H1 (cell line): Measurements from ENCODE around the gene ZDHHC9. TPM values are rescaled to one million over a fixed set of nuclear protein-coding genes. Genes with fewer than 3 reads are reported as not detected.

ENCODE experiments used
- CTCF ChIA-PET: fragments of 300-600 bp; sonication (Branson Sonifier 250); formaldehyde crosslinking; loops from one replicate; lab custom pipeline; 2021; ENCODE audit not compliant: partially characterized antibody; lab: Charles Lee
- POLR2A ChIA-PET: fragments of 300-600 bp; sonication (Branson Sonifier 250); formaldehyde crosslinking; loops from one replicate; lab custom pipeline; 2021; ENCODE audit warnings: inconsistent platforms; ENCODE audit not compliant: partially characterized antibody; lab: Charles Lee
- DNase-seq, 2 experiments: peaks; one replicate each; pipeline versions ENCODE4 v3.0.0 to v3.0.0-alpha.2; 2010 to 2022; ENCODE audit warnings: low spot score in 2 of 2, low read depth in 1 of 2, mixed read lengths in 1 of 2
- FAIRE-seq: peaks from 2 replicates; lab custom pipeline; 2011; peaks lifted over from hg19 to GRCh38; lab: Jason Lieb, UNC
- H2AFZ ChIP-seq: 2 replicates; pipeline ENCODE4 v1.8.1; 2012; ENCODE audit warnings: low read length, inconsistent platforms
- H2AK5ac ChIP-seq: 2 replicates; pipeline ENCODE4 v1.6.1; 2013; ENCODE audit warnings: low read depth, low read length
- H2BK120ac ChIP-seq: replicated peaks from 2 replicates; pipeline ENCODE3; 2013; ENCODE audit warnings: low read depth, low read length, inconsistent platforms
- H2BK12ac ChIP-seq: 2 replicates; pipeline ENCODE4 v1.6.1; 2013; ENCODE audit warnings: low read depth, low read length
- H2BK15ac ChIP-seq: 2 replicates; pipeline ENCODE4 v1.6.1; 2013; ENCODE audit warnings: low read length
- H2BK20ac ChIP-seq: 2 replicates; pipeline ENCODE4 v1.6.1; 2013; ENCODE audit warnings: low read length
- H2BK5ac ChIP-seq: 2 replicates; pipeline ENCODE4 v1.6.1; 2013; ENCODE audit warnings: low read depth, low read length
- H3K14ac ChIP-seq: 2 replicates; pipeline ENCODE4 v1.6.1; 2013; ENCODE audit warnings: inconsistent platforms; ENCODE audit not compliant: insufficient read length
- H3K18ac ChIP-seq: 2 replicates; pipeline ENCODE4 v1.6.1; 2013; ENCODE audit warnings: low read length; ENCODE audit errors: extremely low read depth
- H3K23ac ChIP-seq: 2 replicates; pipeline ENCODE4 v1.6.1; 2013; ENCODE audit warnings: inconsistent platforms; ENCODE audit not compliant: insufficient read length
- H3K23me2 ChIP-seq: 2 replicates; pipeline ENCODE4 v1.6.1; 2013; ENCODE audit warnings: low read depth, low read length
- H3K27ac ChIP-seq: 2 replicates; pipeline ENCODE4 v1.6.1; 2011; ENCODE audit warnings: low read depth, low read length, inconsistent platforms
- H3K27me3 ChIP-seq, 4 experiments: replicated peaks in 1 of 4; 1 replicate in 1 of 4; 2 replicates in 3 of 4; pipeline versions ENCODE4 v1.6.1 to v1.8.1; 2011 to 2013; ENCODE audit warnings: low read length in 3 of 4, mild to moderate bottlenecking in 3 of 4, inconsistent platforms in 2 of 4, mixed read lengths in 2 of 4, moderate library complexity in 1 of 4; ENCODE audit not compliant: control insufficient read depth in 3 of 4, insufficient read depth in 3 of 4; ENCODE audit errors: extremely low read depth in 1 of 4
- H3K36me3 ChIP-seq, 4 experiments: 2 replicates each; pipeline versions ENCODE4 v1.6.1 to v1.8.1; 2011 to 2013; ENCODE audit warnings: mild to moderate bottlenecking in 4 of 4, low read length in 3 of 4, moderate library complexity in 2 of 4, control low read depth in 1 of 4, inconsistent platforms in 1 of 4; ENCODE audit not compliant: insufficient read depth in 4 of 4, control insufficient read depth in 2 of 4
- H3K4ac ChIP-seq: replicated peaks from 2 replicates; pipeline ENCODE3; 2013; ENCODE audit warnings: low read length, low read depth, mixed read lengths, inconsistent platforms; ENCODE audit not compliant: insufficient read length
- H3K4me1 ChIP-seq, 4 experiments: replicated peaks in 1 of 4; 1 replicate in 1 of 4; 2 replicates in 3 of 4; pipeline versions ENCODE4 v1.6.1 to v1.8.1; 2011 to 2013; ENCODE audit warnings: low read length in 3 of 4, inconsistent platforms in 2 of 4, mixed read lengths in 1 of 4; ENCODE audit not compliant: insufficient read depth in 4 of 4, control insufficient read depth in 3 of 4
- H3K4me2 ChIP-seq, 2 experiments: 2 replicates each; pipeline versions ENCODE4 v1.6.1 to v1.8.1; 2011 to 2013; ENCODE audit warnings: low read depth in 2 of 2, low read length in 2 of 2, control low read depth in 1 of 2, inconsistent platforms in 1 of 2, mild to moderate bottlenecking in 1 of 2; ENCODE audit not compliant: insufficient read depth in 1 of 2
- H3K4me3 ChIP-seq, 4 experiments: fragments of 200-600, 300-600 bp in 1 of 4; sonication (generic), shearing (Covaris generic), sonication (Bioruptor Twin) in 1 of 4; 2 replicates each; pipeline versions ENCODE4 v1.5.1 to v1.8.1; 2011 to 2016; ENCODE audit warnings: low read length in 4 of 4, low read depth in 3 of 4, control low read depth in 2 of 4, inconsistent platforms in 2 of 4, mild to moderate bottlenecking in 2 of 4, mixed read lengths in 1 of 4, moderate library complexity in 1 of 4; ENCODE audit not compliant: insufficient read depth in 2 of 4; ENCODE audit errors: extremely low read depth in 1 of 4
- H3K56ac ChIP-seq: replicated peaks from 2 replicates; pipeline ENCODE3; 2013; ENCODE audit warnings: low read depth, mild to moderate bottlenecking, mixed read lengths, low read length, inconsistent platforms; ENCODE audit not compliant: insufficient read length
- H3K79me1 ChIP-seq: 2 replicates; pipeline ENCODE4 v1.6.1; 2013; ENCODE audit warnings: low read depth, low read length, control low read depth
- H3K79me2 ChIP-seq, 2 experiments: 2 replicates each; pipeline versions ENCODE4 v1.6.1 to v1.8.1; 2012 to 2013; ENCODE audit warnings: low read length in 2 of 2, mild to moderate bottlenecking in 2 of 2, inconsistent platforms in 1 of 2; ENCODE audit not compliant: insufficient read depth in 2 of 2, control insufficient read depth in 1 of 2
- H3K9ac ChIP-seq, 4 experiments: replicated peaks in 1 of 4; 1 replicate in 1 of 4; 2 replicates in 3 of 4; pipeline versions ENCODE4 v1.6.1 to v1.8.1; 2011 to 2013; ENCODE audit warnings: low read depth in 3 of 4, low read length in 3 of 4, control low read depth in 2 of 4, mild to moderate bottlenecking in 2 of 4, moderate library complexity in 2 of 4, inconsistent platforms in 1 of 4; ENCODE audit errors: extremely low read depth in 1 of 4
- H3K9me3 ChIP-seq, 2 experiments: 2 replicates each; pipeline versions ENCODE4 v1.6.1 to v1.8.1; 2012 to 2013; ENCODE audit warnings: mild to moderate bottlenecking in 2 of 2, moderate library complexity in 2 of 2, control low read depth in 1 of 2, inconsistent platforms in 1 of 2, low read depth in 1 of 2, low read length in 1 of 2, mixed read lengths in 1 of 2; ENCODE audit not compliant: insufficient read depth in 2 of 2
- H4K20me1 ChIP-seq, 2 experiments: replicated peaks in 1 of 2; 2 replicates each; pipeline versions ENCODE3 to v1.8.1; 2011 to 2013; ENCODE audit warnings: inconsistent platforms in 2 of 2, low read length in 2 of 2, mild to moderate bottlenecking in 1 of 2; ENCODE audit not compliant: insufficient read depth in 2 of 2, control insufficient read depth in 1 of 2
- H4K5ac ChIP-seq: 2 replicates; pipeline ENCODE4 v1.6.1; 2013; ENCODE audit warnings: low read length, low read depth, mixed read lengths, inconsistent platforms; ENCODE audit not compliant: insufficient read length
- H4K8ac ChIP-seq: 2 replicates; pipeline ENCODE4 v1.8.0; 2013; ENCODE audit warnings: mild to moderate bottlenecking, moderate library complexity, low read length, inconsistent platforms; ENCODE audit not compliant: insufficient read depth; ENCODE audit errors: extremely low read depth
- H4K91ac ChIP-seq: replicated peaks from 2 replicates; pipeline ENCODE3; 2013; ENCODE audit warnings: low read length, mixed read lengths, inconsistent platforms; ENCODE audit not compliant: insufficient read length
- BCL11A ChIP-seq, 2 experiments: IDR thresholded peaks; one replicate each; pipeline ENCODE4 v1.6.1; 2011; ENCODE audit warnings: low read depth in 2 of 2, low read length in 2 of 2, mild to moderate bottlenecking in 2 of 2
- CTCF ChIP-seq, 3 experiments: IDR thresholded peaks; 1 replicate in 2 of 3; 2 replicates in 1 of 3; pipeline versions ENCODE4 v1.5.1 to v1.6.1; 2011; ENCODE audit warnings: low read length in 3 of 3, mild to moderate bottlenecking in 3 of 3, inconsistent platforms in 2 of 3, low read depth in 1 of 3, moderate library complexity in 1 of 3; ENCODE audit not compliant: insufficient read depth in 1 of 3; ENCODE audit errors: control extremely low read depth in 1 of 3
- FOSL1 ChIP-seq: IDR thresholded peaks from 2 replicates; pipeline ENCODE4 v1.6.1; 2011; ENCODE audit warnings: mild to moderate bottlenecking, low read depth, low read length, moderate library complexity; ENCODE audit not compliant: insufficient read depth
- HDAC6 ChIP-seq: IDR thresholded peaks from one replicate; pipeline ENCODE4 v1.7.1; 2012; ENCODE audit warnings: low read depth, mild to moderate bottlenecking, inconsistent platforms, low read length, moderate library complexity
- JUND ChIP-seq: IDR thresholded peaks from 2 replicates; pipeline ENCODE4 v1.6.1; 2011; ENCODE audit warnings: mild to moderate bottlenecking, improper control_type of control experiment, low read length
- PHF8 ChIP-seq: fragments of 200-600 bp; sonication (generic); conservative IDR thresholded peaks from 2 replicates; pipeline ENCODE4 v1.7.1; 2012; ENCODE audit warnings: low read depth, mild to moderate bottlenecking, inconsistent platforms, low read length, moderate library complexity
- RNF2 ChIP-seq: fragments of 200-900, 300-1000 bp; sonication (generic); IDR thresholded peaks from 2 replicates; pipeline ENCODE4 v1.7.1; 2016; ENCODE audit warnings: borderline replicate concordance, low read depth, mild to moderate bottlenecking, antibody characterized with exemption, low read length; ENCODE audit not compliant: poor library complexity, severe bottlenecking; ENCODE audit errors: missing control alignments
- SIN3A ChIP-seq, 2 experiments: IDR thresholded peaks in 1 of 2; conservative IDR thresholded peaks in 1 of 2; 2 replicates each; pipeline ENCODE4 v1.6.1; 2011 to 2012; ENCODE audit warnings: low read length in 2 of 2, improper control_type of control experiment in 1 of 2, low read depth in 1 of 2, mild to moderate bottlenecking in 1 of 2
- SIRT6 ChIP-seq: IDR thresholded peaks from one replicate; pipeline ENCODE4 v1.7.1; 2012; ENCODE audit warnings: low read length, inconsistent platforms
- WGBS, 2 experiments: shearing (Covaris generic) in 1 of 2; methylation state at CpG; one replicate each; pipeline versions ENCODE4 v1.1.6 to v1.1.7; 2013 to 2015; ENCODE audit warnings: low lambda C conversion rate in 2 of 2, mixed read lengths in 2 of 2, inconsistent platforms in 1 of 2, low coverage in 1 of 2, missing lambda C conversion rate in 1 of 2; ENCODE audit not compliant: insufficient replicate concordance in 2 of 2, insufficient coverage in 1 of 2, insufficient read length in 1 of 2; ENCODE audit errors: extremely low coverage in 1 of 2, missing lambda C conversion rate in 1 of 2; 5-methylcytosine and 5-hydroxymethylcytosine counted together
- polyA plus RNA-seq, 7 experiments: library from polyadenylated mRNA; depleted of rRNA in 3 of 7; stranded (reverse) in 5 of 7; unstranded in 2 of 7; fragments of >200 nt in 5 of 7; fragments of 200-250 nt in 2 of 7; gene quantifications; 1 replicate in 5 of 7; 2 replicates in 1 of 7; 4 replicates in 1 of 7; pipeline versions ENCODE4 v1.2.1 to v1.2.3, GENCODE V29; 2011 to 2013; ENCODE audit warnings: missing spikeins in 2 of 7, mixed read lengths in 2 of 7
- total RNA-seq: library from RNA; stranded (reverse); fragmentation: NEBNext Ultra II Directional; extraction: Animal tissue kit (Norgen Biotek cat#: 25700); gene quantifications from 2 replicates; pipeline ENCODE4 v1.2.1, GENCODE V29; 2021
- TF ChIP-seq, protein P1 (sequence below): IDR thresholded peaks from 2 replicates; pipeline ENCODE4 v1.6.1; 2011; ENCODE audit warnings: low read depth, mild to moderate bottlenecking, low read length; ENCODE audit not compliant: insufficient read depth

The ZDHHC9 gene
- total and polyA plus RNA-seq, 2 of the 8 experiments (the other 6 are each of a cell fraction or from before 2014, with no cell fraction given) = 18.1 to 28.3 TPM

GRCh38 chrX:129798456-129798855, 45.2 kb downstream of the ZDHHC9 start:
- 87% methylated on average over 3 of the region's 3 CpGs; no CpG with 5 or more reads in 1 of the 2 experiments for WGBS, 2 experiments
- H2BK120ac ChIP-seq = no peak overlapping the region
- CTCF ChIA-PET = interaction anchor here (0.9 kb wide), 1 partner anchor 25 kb away, joined by 3 read pairs; no protein-coding TSS in a partner anchor
- no peak for TF ChIP-seq CTCF (IDR thresholded peaks at IDR 0.05; ENCODE audit: control extremely low read depth in 1 of 3, insufficient read depth in 1 of 3, low read depth in 1 of 3, low read length in 3 of 3)
- no peak for TF ChIP-seq HDAC6
- TF ChIP-seq BCL11A (IDR thresholded peaks at IDR 0.05; ENCODE audit: low read depth in 2 of 2, low read length in 2 of 2) = no peak
- no peak for TF ChIP-seq PHF8
- TF ChIP-seq FOSL1 = no peak
- TF ChIP-seq JUND = no peak
- TF ChIP-seq, protein P1, sequence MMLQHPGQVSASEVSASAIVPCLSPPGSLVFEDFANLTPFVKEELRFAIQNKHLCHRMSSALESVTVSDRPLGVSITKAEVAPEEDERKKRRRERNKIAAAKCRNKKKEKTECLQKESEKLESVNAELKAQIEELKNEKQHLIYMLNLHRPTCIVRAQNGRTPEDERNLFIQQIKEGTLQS = no peak
- TF ChIP-seq RNF2 = no peak
- no peak for TF ChIP-seq SIN3A (conservative IDR thresholded peaks at IDR 0.05 in 1 of 2, IDR thresholded peaks at IDR 0.05 in 1 of 2; ENCODE audit: low read depth in 1 of 2, low read length in 2 of 2)
- TF ChIP-seq SIRT6 = no peak

More at GRCh38 chrX:129798456-129798855, 45.2 kb downstream of the ZDHHC9 start:
- Histone ChIP-seq H3K79me2 (no peaks in the 10 kb centered on the region), H2BK15ac (no peak overlapping the region), H2BK12ac (no peak overlapping the region), H4K8ac (no peak overlapping the region), H3K36me3 (peaks cover 0 to 4% (median 2%) of the 10 kb centered on the region in 4 experiments; a peak in 2 of 8 replicates), H3K23ac (no peak overlapping the region), H3K9ac (no peak overlapping the region), H3K4ac (no peak overlapping the region), H3K14ac (no peak overlapping the region), H2AFZ (no peak overlapping the region), H3K4me2 (no peak overlapping the region), H3K4me1 (no peaks in the 10 kb centered on the region), H3K79me1 (no peaks in the 10 kb centered on the region), H3K56ac (no peak overlapping the region), H3K18ac (no peak overlapping the region), H3K9me3 (no peaks in the 10 kb centered on the region), H3K27me3 (no peaks in the 10 kb centered on the region), H2AK5ac (no peak overlapping the region), H4K5ac (no peak overlapping the region), H3K23me2 (no peaks in the 10 kb centered on the region), H3K4me3 (no peak overlapping the region), H4K20me1 (no peaks in the 10 kb centered on the region), H4K91ac (no peak overlapping the region), H2BK5ac (no peak overlapping the region), H3K27ac (no peak overlapping the region), H2BK20ac (no peak overlapping the region)
- POLR2A ChIA-PET = interaction anchor here (0.6 kb wide), 1 partner anchor 80 kb away, joined by 3 read pairs; no protein-coding TSS in a partner anchor
- DNase-seq = no peak
- FAIRE-seq = no peak
